Cerebellar cortex (tissue), 1 donor: ENCODE results near the gene ZNF681.
A peak's percentile ranks its signal among the peaks of the same experiment; 100 is the strongest.
"Not testable (repeated sequence)": the region's sequence is repeated elsewhere in the genome, so short reads cannot be mapped to it uniquely, and the experiment has no call there.

Experiments used
- DNase-seq: peaks from one replicate; pipeline ENCODE4 v3.0.0-alpha.2; 2015; ENCODE audit warnings: low spot score

ZNF681 gene

GRCh38 chr19:23758187-23759074 lies at the start of gene ZNF681:
ZNF681 (minus strand) TSS chr19:23758891; CDS start chr19:23758749, 142 bp downstream.
- DNase-seq: peak; percentile 99

- no peak for DNase-seq
These were observed 46.0 kb upstream of the ZNF681 start for GRCh38 chr19:23804676-23805075.

- DNase-seq: no peak
These were observed 43.6 kb upstream of the ZNF681 start for GRCh38 chr19:23802290-23802689.

- DNase-seq: no peak
These were observed 43.1 kb upstream of the ZNF681 start for GRCh38 chr19:23801803-23802202.

- no peak for DNase-seq
These were observed 42.2 kb upstream of the ZNF681 start for GRCh38 chr19:23800868-23801267.

- no peak for DNase-seq
These were observed 41.6 kb upstream of the ZNF681 start for GRCh38 chr19:23800271-23800670.

GRCh38 chr19:23799321-23799720 lies 40.6 kb upstream of the ZNF681 start:
- peak; percentile 7 for DNase-seq

- DNase-seq: no peak
These were observed 36.8 kb upstream of the ZNF681 start for GRCh38 chr19:23795462-23795861.

- no peak for DNase-seq
These were observed 34.1 kb upstream of the ZNF681 start for GRCh38 chr19:23792784-23793183.

GRCh38 chr19:23790641-23791488 lies 32.2 kb upstream of the ZNF681 start:
- DNase-seq: no peak

GRCh38 chr19:23789246-23789645 lies 30.6 kb upstream of the ZNF681 start:
- DNase-seq: no peak

- DNase-seq: no peak
These were observed 29.7 kb upstream of the ZNF681 start for GRCh38 chr19:23788411-23788810.

GRCh38 chr19:23787106-23787505 lies 28.4 kb upstream of the ZNF681 start:
- DNase-seq: no peak

GRCh38 chr19:23785982-23786381 lies 27.3 kb upstream of the ZNF681 start:
- DNase-seq: no peak

- DNase-seq: no peak
These were observed 25.6 kb upstream of the ZNF681 start for GRCh38 chr19:23784274-23784673.

GRCh38 chr19:23783636-23784035 lies 24.9 kb upstream of the ZNF681 start:
- DNase-seq: no peak

- no peak for DNase-seq
These were observed 21.0 kb upstream of the ZNF681 start for GRCh38 chr19:23779645-23780044.

- no peak for DNase-seq
These were observed 19.9 kb upstream of the ZNF681 start for GRCh38 chr19:23778566-23778965.

GRCh38 chr19:23778036-23778435 lies 19.3 kb upstream of the ZNF681 start:
- DNase-seq: not testable (repeated sequence)

GRCh38 chr19:23777216-23777615 lies 18.5 kb upstream of the ZNF681 start:
- DNase-seq: no peak

GRCh38 chr19:23776507-23777205 lies 18.0 kb upstream of the ZNF681 start:
- DNase-seq: no peak

GRCh38 chr19:23774524-23774971 lies 15.9 kb upstream of the ZNF681 start:
- no peak for DNase-seq
